ENCODE measurements around the gene HSD11B1L.

Gene HSD11B1L

DNA sequence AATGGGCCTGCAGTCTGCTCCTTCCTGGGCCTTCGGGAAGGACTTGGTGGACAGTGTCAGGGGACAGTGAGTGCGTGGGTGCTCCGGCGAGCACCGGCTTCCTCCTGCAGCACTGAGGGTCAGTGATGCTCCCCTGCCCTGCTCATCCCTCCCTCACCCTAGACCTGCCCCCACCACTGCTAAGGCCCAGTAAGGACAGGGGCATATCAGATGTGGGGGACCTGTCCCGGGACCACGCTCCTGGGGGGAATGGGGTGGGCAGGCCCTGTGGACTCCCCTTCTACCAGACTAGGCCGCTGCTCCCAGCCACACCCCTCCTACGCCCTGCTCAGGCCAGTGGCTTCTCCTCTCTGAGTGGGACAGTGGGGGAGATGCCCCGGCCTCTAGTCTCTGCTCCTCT, 3.7 kb upstream of the HSD11B1L start:
- 87 to 91% methylated on average over 10 of the region's 10 CpGs for WGBS, 2 experiments
- Histone ChIP-seq H3K27ac (ENCODE audit: insufficient read depth, low read depth, low read length, poor library complexity, severe bottlenecking) (no peak overlapping the region), H3K27me3 (ENCODE audit: control insufficient read depth, insufficient read depth, low read length, poor library complexity, severe bottlenecking) (no peaks in the 10 kb centered on the region), H3K9me3 (ENCODE audit: control insufficient read depth, low read length) (no peaks in the 10 kb centered on the region), H3K4me3 (ENCODE audit: insufficient read depth, low read depth, low read length) (no peak overlapping the region), H3K36me3 (ENCODE audit: control insufficient read depth, insufficient read depth, low read length) (peaks cover 3% of the 10 kb centered on the region), H3K4me1 (ENCODE audit: control insufficient read depth, insufficient read depth, low read length) (peaks cover 9% of the 10 kb centered on the region)

DNA sequence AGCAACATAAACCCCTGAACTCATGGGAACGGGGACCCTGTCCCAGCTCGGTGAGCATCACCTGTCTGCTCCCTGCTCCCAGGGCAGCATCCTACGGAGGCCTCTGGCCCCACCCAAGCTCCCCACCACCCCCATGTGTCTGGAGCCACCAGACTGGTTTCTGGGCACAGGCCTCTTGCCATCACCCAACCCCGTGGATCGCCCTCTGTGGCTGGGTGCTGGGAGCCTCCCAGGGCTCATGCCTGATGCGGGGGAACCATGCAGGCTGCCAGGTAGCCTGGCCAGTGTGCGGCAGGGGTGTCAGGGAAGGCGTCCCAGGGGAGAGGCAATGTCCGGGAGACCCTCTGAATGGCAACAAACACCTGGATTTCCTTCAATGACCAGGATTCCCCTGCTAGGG, 3.2 kb upstream of the HSD11B1L start:
- Histone ChIP-seq H3K27ac (ENCODE audit: insufficient read depth, low read depth, low read length, poor library complexity, severe bottlenecking) (no peak overlapping the region), H3K4me1 (ENCODE audit: control insufficient read depth, insufficient read depth, low read length) (peaks cover 13% of the 10 kb centered on the region), H3K27me3 (ENCODE audit: control insufficient read depth, insufficient read depth, low read length, poor library complexity, severe bottlenecking) (no peaks in the 10 kb centered on the region), H3K36me3 (ENCODE audit: control insufficient read depth, insufficient read depth, low read length) (peaks cover 3% of the 10 kb centered on the region), H3K4me3 (ENCODE audit: insufficient read depth, low read depth, low read length) (no peak overlapping the region), H3K9me3 (ENCODE audit: control insufficient read depth, low read length) (no peaks in the 10 kb centered on the region)
- 94 to 96% methylated on average over 9 of the region's 9 CpGs for WGBS, 2 experiments

DNA sequence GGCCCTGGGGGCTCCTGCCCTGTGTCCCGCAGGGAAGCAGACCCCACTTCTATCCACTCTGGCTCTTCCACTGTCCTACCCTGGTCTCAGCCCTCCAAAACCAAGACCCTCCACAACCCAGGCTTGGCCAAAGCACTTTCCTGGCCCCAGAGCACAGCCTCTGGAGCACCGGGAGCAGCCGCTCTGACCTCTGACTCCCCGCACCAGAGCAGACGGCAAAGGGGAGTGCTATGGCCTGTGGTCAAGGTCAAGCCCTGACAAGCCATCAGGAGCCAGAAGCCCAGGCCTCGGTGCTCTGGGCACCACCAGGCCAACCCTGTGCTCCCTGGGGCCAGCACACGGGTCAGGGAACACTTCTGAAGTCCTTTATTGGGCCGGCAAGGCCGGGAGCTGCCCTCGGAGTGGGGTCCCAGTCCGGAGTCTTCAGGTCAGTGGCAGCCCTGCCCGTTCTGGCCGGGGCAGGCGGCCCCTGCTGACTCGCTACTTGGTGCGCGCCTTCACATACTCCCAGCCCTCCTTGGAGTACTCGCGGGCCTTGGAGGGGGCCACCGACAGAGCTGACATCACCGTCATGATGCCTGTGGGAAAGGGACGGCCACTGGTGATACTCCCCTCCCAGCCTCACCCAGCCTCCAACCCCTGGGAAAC, 2.6 kb upstream of the HSD11B1L start:
- Histone ChIP-seq H3K27me3 (ENCODE audit: control insufficient read depth, insufficient read depth, low read length, poor library complexity, severe bottlenecking) (no peaks in the 10 kb centered on the region), H3K4me1 (ENCODE audit: control insufficient read depth, insufficient read depth, low read length) (peaks cover 13% of the 10 kb centered on the region), H3K4me3 (ENCODE audit: insufficient read depth, low read depth, low read length) (no peak overlapping the region), H3K27ac (ENCODE audit: insufficient read depth, low read depth, low read length, poor library complexity, severe bottlenecking) (no peak overlapping the region), H3K36me3 (ENCODE audit: control insufficient read depth, insufficient read depth, low read length) (peaks cover 3% of the 10 kb centered on the region), H3K9me3 (ENCODE audit: control insufficient read depth, low read length) (no peaks in the 10 kb centered on the region)
- WGBS, 2 experiments, result 94 to 95% methylated on average over 21 to 22 of the region's 22 CpGs

DNA sequence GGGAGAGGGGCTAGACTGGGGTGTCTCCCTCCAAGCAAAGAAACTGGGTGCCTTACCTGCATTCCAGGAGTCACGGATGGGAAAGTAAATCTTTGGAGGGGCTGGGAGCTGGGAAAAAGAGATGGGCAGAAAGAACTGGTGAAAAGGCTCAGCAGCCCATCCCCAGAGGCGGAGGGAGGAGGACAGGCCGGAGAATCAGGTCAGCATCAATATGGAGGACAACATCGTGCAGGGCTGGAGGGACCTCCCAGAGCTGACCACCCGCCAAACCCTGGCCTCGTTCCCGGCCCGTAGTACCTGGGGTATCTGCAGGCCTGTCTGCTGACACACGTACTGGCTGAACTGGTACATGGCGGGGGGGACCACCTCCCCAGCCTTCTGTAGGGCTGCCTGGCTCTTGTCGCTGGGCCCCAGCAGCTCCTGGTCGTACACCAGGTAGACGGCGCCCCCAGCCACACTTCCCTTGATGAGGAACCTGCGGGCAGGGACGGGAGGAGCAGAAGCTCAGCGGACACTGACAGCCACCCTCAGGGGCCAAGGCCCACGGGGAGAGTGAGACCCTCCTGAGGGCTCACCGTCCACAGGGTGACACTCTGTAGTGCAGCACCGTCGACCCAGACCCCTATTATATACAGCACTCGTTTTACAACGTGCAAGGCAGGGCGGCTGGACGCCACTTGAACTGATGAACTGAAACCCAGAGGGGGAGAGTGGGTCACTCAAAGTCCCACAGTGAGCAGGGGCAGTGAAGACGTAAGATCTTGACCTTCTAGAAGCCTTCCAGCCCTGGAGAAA, 1.3 kb upstream of the HSD11B1L start:
- 59% methylated on average over 26 of the region's 26 CpGs for WGBS, 2 experiments
- Histone ChIP-seq H3K4me1 (ENCODE audit: control insufficient read depth, insufficient read depth, low read length) (peaks cover 13% of the 10 kb centered on the region), H3K27ac (ENCODE audit: insufficient read depth, low read depth, low read length, poor library complexity, severe bottlenecking) (no peak overlapping the region), H3K4me3 (ENCODE audit: insufficient read depth, low read depth, low read length) (peak overlapping the region; percentile 83), H3K27me3 (ENCODE audit: control insufficient read depth, insufficient read depth, low read length, poor library complexity, severe bottlenecking) (no peaks in the 10 kb centered on the region), H3K9me3 (ENCODE audit: control insufficient read depth, low read length) (no peaks in the 10 kb centered on the region), H3K36me3 (ENCODE audit: control insufficient read depth, insufficient read depth, low read length) (peaks cover 3% of the 10 kb centered on the region)

DNA sequence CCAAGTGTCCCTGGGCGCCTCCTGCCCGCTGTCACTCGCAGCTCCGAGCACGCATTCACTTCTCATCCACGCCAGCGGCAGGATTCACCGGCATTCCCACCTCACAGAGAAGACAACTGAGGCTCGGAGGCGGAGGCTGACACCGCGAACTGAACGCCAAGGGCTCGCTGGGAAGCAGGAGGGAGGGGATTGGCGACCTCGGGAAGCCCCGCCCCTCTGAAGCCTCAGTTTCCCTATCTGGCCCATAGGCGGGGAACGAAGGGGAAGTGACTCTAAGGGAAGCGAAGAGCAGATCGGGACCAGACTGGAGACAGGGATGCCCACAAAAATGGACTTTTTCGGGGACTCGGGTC, 767 bp upstream of the HSD11B1L start:
- 2 to 3% methylated on average over 23 of the region's 23 CpGs for WGBS, 2 experiments
- Histone ChIP-seq H3K4me1 (ENCODE audit: control insufficient read depth, insufficient read depth, low read length) (peaks cover 13% of the 10 kb centered on the region), H3K27ac (ENCODE audit: insufficient read depth, low read depth, low read length, poor library complexity, severe bottlenecking) (peak overlapping the region; percentile 80), H3K27me3 (ENCODE audit: control insufficient read depth, insufficient read depth, low read length, poor library complexity, severe bottlenecking) (no peaks in the 10 kb centered on the region), H3K36me3 (ENCODE audit: control insufficient read depth, insufficient read depth, low read length) (peaks cover 3% of the 10 kb centered on the region), H3K9me3 (ENCODE audit: control insufficient read depth, low read length) (no peaks in the 10 kb centered on the region), H3K4me3 (ENCODE audit: insufficient read depth, low read depth, low read length) (peak overlapping the region; percentile 83)

DNA sequence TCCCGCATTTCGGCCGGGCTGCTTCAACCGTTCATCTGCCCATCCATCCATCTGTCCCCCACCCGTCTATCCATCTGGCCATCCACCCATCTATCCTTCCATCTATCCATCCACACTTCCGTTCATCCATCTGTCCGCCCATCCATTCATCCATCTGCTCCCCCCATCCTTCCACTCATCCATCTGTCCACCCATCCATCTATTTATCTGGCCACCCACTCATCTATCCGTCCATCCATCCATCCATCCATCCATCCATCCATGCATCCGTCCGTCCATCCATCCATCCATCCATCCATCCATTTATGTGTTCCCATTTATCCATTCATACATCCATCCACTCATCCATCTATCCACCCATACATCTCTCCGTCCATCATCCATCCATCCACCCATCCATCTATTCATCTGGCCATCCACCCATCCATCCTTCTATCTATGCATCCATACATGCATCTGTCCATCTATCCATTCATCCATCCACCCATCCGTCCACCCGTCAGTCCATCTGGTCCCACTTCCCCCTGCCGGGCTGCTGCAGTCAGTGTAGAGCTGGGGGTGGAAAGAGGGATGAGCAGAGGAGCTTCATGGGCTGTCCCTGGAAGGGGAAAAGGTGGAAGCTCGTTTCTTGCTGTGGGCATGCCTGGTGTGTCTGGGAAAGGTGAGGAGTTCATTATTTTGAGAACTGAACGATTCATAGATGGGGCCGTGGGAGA, 722 bp downstream of the HSD11B1L start:
- Histone ChIP-seq H3K27ac (ENCODE audit: insufficient read depth, low read depth, low read length, poor library complexity, severe bottlenecking) (no peak overlapping the region), H3K27me3 (ENCODE audit: control insufficient read depth, insufficient read depth, low read length, poor library complexity, severe bottlenecking) (no peaks in the 10 kb centered on the region), H3K9me3 (ENCODE audit: control insufficient read depth, low read length) (no peaks in the 10 kb centered on the region), H3K4me1 (ENCODE audit: control insufficient read depth, insufficient read depth, low read length) (peaks cover 13% of the 10 kb centered on the region), H3K4me3 (ENCODE audit: insufficient read depth, low read depth, low read length) (peak overlapping the region; percentile 83), H3K36me3 (ENCODE audit: control insufficient read depth, insufficient read depth, low read length) (peaks cover 3% of the 10 kb centered on the region)
- 78 to 79% methylated on average over 16 to 17 of the region's 17 CpGs for WGBS, 2 experiments

DNA sequence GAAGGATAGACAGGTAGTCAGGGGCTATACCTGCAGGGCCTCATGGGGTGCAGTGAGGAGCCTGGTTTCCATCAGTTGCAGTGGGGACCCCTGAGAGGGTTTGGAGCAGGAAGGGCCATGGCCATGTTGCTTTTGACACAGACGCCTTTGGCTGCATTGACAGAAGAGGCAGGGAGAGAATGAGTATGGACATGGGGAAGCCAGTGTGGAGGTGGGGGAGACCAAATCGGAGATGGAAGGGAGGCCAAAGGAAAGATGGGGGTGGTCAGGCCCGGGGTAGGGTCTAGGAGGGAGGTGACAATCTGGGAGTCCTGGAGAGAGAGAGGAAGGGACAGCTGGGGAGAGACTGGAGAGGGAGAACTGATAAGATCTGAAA, 1.3 kb downstream of the HSD11B1L start:
- WGBS, 2 experiments, result 93 to 94% methylated on average over 3 of the region's 3 CpGs
- Histone ChIP-seq H3K4me3 (ENCODE audit: insufficient read depth, low read depth, low read length) (peak overlapping the region; percentile 83), H3K4me1 (ENCODE audit: control insufficient read depth, insufficient read depth, low read length) (peaks cover 13% of the 10 kb centered on the region), H3K27me3 (ENCODE audit: control insufficient read depth, insufficient read depth, low read length, poor library complexity, severe bottlenecking) (no peaks in the 10 kb centered on the region), H3K27ac (ENCODE audit: insufficient read depth, low read depth, low read length, poor library complexity, severe bottlenecking) (no peak overlapping the region), H3K36me3 (ENCODE audit: control insufficient read depth, insufficient read depth, low read length) (peaks cover 3% of the 10 kb centered on the region), H3K9me3 (ENCODE audit: control insufficient read depth, low read length) (no peaks in the 10 kb centered on the region)

DNA sequence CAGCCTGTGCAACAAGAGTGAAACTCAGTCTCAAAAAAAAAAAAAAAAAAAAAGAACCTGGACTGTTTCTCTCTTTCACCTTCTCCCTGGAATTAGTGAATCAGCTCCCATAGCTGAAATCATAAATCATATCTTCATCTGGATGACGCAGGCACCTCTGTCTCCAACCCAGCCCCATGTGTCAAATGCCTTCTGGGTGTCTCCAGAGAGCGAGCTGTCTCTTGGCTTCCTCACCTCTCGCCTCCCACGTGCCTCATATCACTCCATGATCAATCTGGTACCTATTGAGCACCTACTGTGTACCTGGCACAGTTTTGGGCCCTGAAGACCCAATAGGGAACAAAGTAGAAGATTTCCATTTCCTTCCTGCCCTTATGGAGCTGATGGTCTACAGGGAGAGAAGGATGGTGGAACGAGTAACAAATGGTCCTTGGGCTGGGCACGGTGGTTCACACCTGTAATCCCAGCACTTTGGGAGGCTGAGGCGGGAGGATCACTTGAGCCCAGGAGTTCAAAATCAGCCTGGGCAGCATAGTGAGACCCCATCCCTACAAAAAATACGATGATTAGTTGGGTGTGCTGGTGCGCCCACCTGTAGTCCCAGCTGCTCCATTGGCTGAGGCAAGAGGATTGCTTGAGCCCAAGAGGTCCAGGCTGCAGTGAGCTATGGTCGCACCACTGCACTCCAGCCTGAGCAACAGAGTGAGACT, 2.5 kb downstream of the HSD11B1L start:
- H3K9me3 ChIP-seq (ENCODE audit: control insufficient read depth, low read length), result no peaks in the 10 kb centered on the region
- WGBS, 2 experiments, result 93 to 96% methylated on average over 10 of the region's 10 CpGs
- no peaks in the 10 kb centered on the region for H3K27me3 ChIP-seq (ENCODE audit: control insufficient read depth, insufficient read depth, low read length, poor library complexity, severe bottlenecking)
- H3K4me1 ChIP-seq (ENCODE audit: control insufficient read depth, insufficient read depth, low read length), result peaks cover 13% of the 10 kb centered on the region
- peaks cover under 1% of the 10 kb centered on the region for H3K36me3 ChIP-seq (ENCODE audit: control insufficient read depth, insufficient read depth, low read length)
- H3K4me3 ChIP-seq (ENCODE audit: insufficient read depth, low read depth, low read length), result no peak overlapping the region
- no peak overlapping the region for H3K27ac ChIP-seq (ENCODE audit: insufficient read depth, low read depth, low read length, poor library complexity, severe bottlenecking)

DNA sequence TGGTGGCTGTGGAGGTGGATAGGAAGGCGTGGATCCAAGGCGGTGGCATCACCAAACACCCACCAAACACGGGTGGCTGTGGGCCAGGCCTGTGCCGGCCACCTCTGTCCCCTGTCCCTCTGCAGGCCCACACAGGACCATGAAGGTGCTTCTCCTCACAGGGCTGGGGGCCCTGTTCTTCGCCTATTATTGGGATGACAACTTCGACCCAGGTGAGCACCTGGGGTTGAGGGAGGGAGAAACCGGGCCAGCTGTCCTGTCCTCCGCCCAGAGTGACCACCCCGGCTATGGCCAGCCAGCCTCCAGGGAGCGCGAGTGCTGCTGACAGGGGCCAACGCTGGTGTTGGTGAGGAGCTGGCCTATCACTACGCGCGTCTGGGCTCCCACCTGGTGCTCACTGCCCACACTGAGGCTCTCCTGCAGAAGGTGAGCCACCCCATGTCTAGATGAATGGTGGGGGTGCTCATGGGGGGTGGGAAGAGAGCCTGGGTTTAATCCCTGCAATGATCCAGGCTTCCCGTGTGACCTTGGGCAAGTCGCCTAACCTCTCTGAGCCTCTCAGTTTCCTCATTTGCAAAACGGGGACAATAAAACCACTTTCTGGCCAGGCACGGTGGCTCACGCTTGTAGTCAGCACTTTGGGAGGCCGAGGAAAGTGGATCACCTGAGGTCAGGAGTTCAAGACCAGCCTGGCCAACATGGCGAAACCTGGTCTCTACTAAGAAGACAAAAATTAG, 4.0 kb downstream of the HSD11B1L start:
- Histone ChIP-seq H3K36me3 (ENCODE audit: control insufficient read depth, insufficient read depth, low read length) (no peaks in the 10 kb centered on the region), H3K27me3 (ENCODE audit: control insufficient read depth, insufficient read depth, low read length, poor library complexity, severe bottlenecking) (no peaks in the 10 kb centered on the region), H3K27ac (ENCODE audit: insufficient read depth, low read depth, low read length, poor library complexity, severe bottlenecking) (no peak overlapping the region), H3K4me1 (ENCODE audit: control insufficient read depth, insufficient read depth, low read length) (peaks cover 13% of the 10 kb centered on the region), H3K9me3 (ENCODE audit: control insufficient read depth, low read length) (no peaks in the 10 kb centered on the region), H3K4me3 (ENCODE audit: insufficient read depth, low read depth, low read length) (no peak overlapping the region)
- whole genome bisulfite sequencing, 2 experiments, result 92 to 94% methylated on average over 22 of the region's 22 CpGs
